HCT116 (cell line): Measurements from ENCODE around the gene CABP2.

Experiments
- CTCF ChIP-seq, 3 experiments: fragments of 200-600 bp in 1 of 3; sonication (generic) in 1 of 3; IDR thresholded peaks in 2 of 3; conservative IDR thresholded peaks in 1 of 3; 2 replicates each; pipeline ENCODE4 v1.5.1; 2012 to 2017; ENCODE audit warnings: low read depth in 2 of 3, low read length in 2 of 3, antibody characterized with exemption in 1 of 3, borderline replicate concordance in 1 of 3, control low read depth in 1 of 3, mild to moderate bottlenecking in 1 of 3, mixed read lengths in 1 of 3, mixed run types in 1 of 3, moderate library complexity in 1 of 3; ENCODE audit not compliant: insufficient read depth in 1 of 3
- EZH2 ChIP-seq: fragments of 200-600 bp; sonication (generic); IDR thresholded peaks from 2 replicates; pipeline ENCODE4 v1.6.1; 2017; ENCODE audit warnings: antibody characterized with exemption, mixed run types
- POLR2A ChIP-seq: IDR thresholded peaks from 2 replicates; pipeline ENCODE4 v1.7.0; 2011; ENCODE audit warnings: borderline replicate concordance; ENCODE audit not compliant: insufficient read depth, insufficient read length; ENCODE audit errors: extremely low read depth

DNA sequence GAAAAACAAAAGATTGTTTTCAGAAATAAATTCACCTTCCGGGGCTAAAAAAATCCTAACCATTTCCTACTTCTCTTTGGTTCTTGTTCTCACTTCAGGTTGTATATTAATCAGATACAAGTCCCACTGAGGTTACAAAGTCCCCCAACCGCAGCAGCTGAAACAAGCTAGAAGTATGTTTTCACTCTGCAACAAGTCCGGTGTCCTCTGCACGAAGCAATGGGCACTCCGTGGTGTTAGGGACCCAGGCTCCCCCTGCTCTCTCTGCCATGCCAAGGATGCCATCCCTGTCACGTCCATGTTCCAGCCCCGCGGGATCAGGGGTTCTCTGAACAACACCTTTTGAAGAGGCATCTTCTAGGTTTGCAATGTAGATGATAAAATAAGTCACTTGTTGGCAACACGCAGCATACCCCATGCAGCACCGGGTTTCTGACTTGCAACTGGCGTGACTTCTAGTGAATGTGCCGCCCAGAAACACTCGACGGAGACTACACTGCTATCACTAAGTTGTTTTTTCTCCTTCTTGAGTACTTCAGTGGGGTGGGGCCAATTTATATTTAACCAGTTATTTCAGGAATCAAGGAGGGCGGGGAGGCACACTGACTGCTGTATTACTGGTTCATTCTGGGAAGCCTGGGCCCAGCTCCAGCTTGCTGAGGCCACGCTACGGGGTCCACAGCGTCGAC, 35.0 kb upstream of the CABP2 start:
- no peak for TF ChIP-seq POLR2A
- no peak for TF ChIP-seq CTCF (IDR thresholded peaks at IDR 0.05 in 2 of 3, conservative IDR thresholded peaks at IDR 0.05 in 1 of 3; ENCODE audit: borderline replicate concordance in 1 of 3, insufficient read depth in 1 of 3, low read depth in 2 of 3, low read length in 2 of 3)
- TF ChIP-seq EZH2, result no peak
